Pulmonary artery endothelial cell (primary cell): ENCODE measurements around the gene PON1. TPM values are rescaled to one million over a fixed set of nuclear protein-coding genes. Genes with fewer than 3 reads are reported as not detected.

ENCODE experiments used
- DNase-seq: peaks from one replicate; pipeline ENCODE4 v3.0.0-alpha.2; 2011; ENCODE audit warnings: low read depth, low spot score
- total RNA-seq: library from RNA; depleted of rRNA; stranded (reverse); fragments of >200 nt; gene quantifications from 2 replicates; pipeline ENCODE4 v1.2.3, GENCODE V29; 2014

The PON1 gene
- total RNA-seq, 1 donor from 2014 or later = not detected

DNA sequence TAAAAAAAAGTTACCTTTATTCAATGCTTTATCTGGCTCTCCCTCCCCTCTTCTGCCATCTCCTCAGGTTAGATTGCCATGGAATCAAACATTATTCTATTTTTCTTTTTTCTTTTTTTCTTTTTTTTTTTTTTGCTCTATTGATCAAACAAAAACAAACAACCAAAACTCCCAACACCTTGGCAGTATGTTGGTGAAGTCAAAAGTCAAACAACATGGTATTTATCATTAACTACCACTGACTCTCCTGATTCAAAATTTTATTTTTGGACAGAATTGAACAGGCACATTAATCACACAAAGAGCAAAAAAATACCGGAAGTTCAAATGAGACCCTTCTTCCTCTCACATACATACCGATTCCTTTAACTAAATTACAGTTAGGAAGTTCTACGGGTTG is 6.4 kb downstream of the PON1 start:
- DNase-seq = no peak

DNA sequence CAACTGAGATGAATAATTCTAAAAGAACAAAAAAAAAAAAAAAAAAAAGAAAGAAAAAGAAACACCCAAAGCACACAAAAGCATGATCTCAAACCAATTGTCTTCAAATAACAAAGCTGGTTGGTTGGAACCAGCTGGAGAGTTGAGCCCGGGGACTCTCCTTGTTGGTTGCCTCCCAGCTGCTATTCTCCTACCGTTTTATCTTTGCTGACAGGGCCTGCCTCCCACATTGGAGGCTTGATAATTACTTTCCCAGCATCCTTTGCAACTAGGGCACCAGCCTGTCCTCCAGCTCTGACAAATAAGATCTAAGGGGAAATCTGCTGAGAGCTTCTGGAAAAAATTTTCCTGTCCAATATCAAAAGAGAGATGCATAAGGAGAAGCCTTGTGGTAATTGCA is 6.8 kb downstream of the PON1 start:
- no peak for DNase-seq

DNA sequence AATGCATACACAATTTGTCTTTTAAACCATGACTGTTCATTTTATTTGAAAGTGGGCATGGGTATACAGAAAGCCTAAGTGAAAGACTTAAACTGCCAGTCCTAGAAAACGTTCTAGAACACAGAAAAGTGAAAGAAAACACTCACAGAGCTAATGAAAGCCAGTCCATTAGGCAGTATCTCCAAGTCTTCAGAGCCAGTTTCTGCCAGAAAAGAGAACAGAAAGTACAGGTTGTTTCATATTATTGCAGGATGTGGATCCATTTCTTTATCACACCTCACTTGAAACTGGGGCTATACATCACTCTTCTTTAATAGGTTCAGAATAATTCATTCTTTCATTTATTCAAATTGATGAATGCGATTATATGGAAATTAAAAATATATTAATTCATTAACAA is 7.7 kb downstream of the PON1 start:
- DNase-seq = no peak

DNA sequence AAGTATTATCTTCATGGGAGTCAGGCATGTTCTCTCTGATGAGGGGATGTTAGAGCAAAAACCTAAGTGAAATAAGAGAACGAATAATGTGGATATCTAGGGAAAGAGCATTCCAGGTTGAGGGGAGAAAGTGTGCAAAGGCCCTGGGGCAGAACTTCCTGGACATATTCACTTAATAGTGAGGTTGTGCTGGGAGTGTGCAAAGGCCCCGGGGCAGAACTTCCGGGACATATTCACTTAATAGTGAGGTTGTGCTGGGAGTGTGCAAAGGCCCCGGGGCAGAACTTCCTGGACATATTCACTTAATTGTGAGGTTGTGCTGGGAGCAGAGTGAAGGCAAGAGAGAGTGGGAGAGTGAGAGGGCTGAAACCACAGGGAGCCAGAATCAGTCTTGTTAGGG is 11.8 kb downstream of the PON1 start:
- DNase-seq = no peak

DNA sequence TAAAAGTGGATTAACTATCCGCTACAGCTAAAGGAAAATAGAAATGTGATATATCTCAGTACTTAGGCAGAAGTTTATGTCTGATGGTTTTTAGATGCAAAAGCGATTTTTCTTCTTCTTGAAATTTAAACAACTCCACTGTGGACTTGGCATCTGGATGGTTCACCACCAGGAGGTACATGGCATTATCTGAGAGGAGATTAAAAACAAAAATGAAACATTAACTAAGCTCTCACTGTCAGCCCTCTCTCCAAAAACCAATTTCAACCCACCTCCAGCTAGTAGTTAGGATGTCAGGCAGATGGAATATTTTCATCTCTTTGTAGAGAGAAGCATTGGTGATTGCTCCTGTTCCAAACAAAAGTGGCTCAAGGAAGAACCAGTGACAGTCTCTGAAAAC is 12.9 kb downstream of the PON1 start:
- DNase-seq = no peak

DNA sequence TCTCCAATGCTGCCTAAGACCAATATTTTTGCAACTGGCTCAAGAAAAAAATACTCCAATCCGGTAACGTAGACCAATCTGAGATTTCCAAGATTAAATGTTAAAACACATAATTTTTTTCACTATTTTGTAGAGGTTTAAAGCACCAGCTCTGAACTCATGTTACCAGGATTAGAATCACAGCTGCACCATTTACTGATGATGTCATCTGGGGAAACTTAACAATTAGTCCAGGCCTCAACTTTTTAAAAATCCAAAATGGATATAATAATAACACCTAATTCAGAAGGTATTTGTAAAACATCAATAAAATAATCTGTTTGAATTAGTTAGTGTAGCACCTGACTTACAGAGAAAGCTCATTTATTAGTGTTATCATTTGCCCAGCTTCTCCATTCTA is 14.4 kb downstream of the PON1 start:
- DNase-seq = no peak

DNA sequence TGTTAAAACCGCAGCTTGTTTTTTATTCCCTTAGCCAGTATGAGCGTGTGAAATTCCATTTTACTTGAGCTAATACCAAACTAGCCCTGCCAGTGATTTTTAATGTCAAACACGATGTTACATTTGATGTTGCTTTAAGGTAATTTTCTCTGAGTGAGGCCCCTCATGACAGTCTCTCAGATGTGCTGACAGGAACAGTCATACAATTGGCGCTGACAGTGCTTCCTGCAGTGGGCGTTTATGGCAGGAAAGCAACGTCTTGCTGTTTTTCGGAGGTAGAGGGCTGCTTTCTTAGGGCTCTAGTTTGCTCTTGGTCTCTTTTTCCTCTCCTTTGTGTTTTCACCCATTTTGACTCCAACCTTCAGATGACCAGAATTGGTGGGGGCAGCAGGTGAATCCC is 19.3 kb downstream of the PON1 start:
- DNase-seq = no peak

DNA sequence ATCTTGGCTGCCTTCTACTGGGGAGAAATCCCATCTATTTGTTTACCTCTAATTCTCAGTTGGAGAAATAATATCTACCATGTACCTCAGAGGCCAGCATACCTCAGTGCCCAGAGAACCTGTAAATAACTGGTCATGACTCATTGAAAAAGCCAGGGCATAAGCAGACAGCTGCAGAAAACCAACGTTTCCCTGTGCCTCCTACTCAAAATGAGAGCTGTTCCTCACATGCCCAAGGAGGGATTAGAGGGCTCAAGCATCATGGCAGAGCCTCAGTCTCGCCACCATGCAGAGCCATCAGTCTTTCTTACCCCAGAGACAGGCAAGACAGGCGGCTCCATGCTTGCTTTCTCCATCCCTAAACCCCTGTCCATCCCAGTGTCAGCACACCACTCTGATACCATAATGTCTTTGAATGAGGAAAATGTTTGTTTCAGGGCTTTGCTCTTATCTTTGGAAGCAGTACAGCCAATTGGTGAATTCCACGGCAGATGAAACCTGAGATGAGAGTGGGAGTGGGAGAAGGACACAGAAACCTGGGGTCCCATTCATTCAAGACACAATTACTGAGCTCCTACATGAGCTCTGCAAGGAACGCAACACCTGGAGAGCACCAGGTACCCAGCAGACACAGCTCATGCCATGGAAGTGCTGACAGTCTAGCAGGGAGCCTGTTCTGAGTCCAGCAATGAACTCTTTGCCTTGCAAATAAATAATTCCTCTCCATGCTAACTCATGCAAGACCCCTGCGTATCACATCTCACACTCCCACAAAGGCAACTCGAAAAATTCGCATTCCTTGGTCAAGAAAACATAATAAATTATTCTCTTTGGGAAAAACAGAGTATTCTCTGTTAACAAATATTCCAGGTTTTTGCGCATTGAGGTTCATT is 21.1 kb downstream of the PON1 start:
- no peak for DNase-seq

DNA sequence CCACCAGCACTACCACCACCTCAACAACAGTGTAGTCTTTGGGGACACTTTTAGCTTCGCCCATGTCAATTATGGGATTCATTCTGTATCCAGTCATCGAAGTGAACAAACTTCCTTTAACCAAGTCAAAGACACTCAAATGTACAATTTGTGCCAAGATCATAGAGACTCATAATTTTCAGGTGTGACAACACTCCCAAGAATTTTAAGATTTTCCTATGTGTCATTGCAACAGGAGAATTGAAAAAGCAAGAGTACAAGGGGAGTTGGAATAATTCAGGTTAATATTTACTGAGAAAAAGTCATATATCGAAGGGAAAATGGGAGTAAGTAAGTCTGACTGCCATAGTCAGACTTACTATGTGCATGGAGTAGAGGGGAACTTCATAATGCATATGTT is 26.2 kb downstream of the PON1 start:
- DNase-seq = no peak

DNA sequence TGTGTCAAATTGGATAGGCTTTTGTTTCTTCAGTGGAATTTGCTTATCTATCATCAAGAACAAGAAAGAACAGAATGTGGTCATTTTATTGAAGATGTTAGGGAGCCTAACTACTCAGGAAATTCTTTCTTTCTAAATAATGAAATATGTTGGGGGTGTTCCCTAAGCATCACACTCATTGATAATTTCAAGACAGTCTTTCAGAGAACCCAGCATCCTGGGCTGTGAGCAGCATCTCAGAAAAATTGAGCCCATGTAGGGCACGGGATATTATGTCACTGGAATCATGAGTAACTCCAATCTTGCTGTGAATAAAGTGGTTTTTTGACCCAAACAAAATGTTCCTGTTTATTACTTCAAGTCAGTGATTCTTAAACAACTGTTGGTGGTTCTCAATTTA is 27.3 kb downstream of the PON1 start:
- DNase-seq = no peak

DNA sequence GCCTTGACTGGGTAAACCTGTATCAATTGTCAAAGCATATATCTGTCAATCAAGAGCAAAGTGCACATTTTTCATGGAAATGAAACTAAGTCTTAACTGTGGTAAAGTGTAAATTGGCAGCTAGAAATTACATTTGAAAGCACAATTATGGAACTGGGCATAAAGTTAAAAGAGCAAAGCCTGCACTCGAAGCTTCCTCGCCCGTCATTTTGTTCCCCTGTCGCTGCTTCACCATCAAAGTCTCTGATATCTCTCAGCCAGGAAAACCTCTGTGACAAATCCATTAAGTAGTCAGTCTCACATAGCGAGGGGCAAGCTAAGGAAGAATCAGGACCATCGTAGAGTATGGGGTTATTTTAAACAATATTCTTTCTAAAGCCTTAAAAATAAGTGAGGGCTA is 27.9 kb downstream of the PON1 start:
- no peak for DNase-seq

DNA sequence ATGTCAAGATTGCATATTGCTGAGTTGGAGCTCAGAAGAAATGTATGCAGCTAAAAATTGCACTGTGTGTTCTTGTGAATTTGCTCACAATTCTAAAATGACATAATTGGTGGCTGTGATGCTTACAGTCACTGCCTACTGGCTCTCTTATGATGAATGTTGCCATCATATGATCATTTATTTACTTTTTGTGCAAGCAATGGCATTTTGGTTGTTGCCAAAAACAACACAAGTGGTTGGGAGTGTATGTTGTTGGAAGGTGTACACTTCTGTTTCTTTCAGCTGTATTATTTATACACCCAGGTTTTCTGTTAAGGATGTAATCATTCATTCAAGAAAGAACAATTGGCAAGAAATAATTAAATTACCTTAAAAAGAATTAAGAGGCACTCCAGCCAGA is 28.9 kb downstream of the PON1 start:
- DNase-seq = no peak

DNA sequence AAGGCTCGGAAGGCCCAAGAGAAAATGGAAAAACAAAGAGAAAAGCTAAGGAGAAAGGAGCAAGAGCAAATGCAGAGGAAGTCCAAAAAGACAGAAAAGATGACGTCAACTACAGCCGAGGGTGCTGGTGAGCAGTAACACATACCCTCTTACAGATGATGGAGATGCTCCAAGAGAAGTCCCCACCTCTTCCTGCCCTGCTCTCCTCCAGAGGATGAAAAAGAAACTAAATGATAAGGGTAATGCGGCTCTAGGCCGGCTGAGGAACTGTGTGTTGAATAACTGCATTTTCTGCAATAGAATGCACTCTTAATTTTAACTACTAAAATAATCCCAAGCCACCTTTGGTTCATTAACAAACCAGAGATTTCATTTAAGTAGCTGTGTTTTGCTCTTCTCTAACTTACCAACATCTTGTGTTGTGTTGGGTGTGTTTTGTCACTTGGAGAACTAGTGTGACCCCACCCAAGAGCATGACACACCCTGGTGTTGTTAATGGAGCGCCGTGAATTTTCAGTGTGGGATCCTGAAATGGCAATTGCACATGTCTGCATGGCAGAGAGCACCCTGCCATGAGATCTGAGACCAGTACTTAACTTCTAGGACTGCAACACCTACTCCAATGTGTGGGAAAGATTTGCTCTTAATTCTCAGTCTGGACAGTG is 34.0 kb downstream of the PON1 start:
- DNase-seq = no peak

DNA sequence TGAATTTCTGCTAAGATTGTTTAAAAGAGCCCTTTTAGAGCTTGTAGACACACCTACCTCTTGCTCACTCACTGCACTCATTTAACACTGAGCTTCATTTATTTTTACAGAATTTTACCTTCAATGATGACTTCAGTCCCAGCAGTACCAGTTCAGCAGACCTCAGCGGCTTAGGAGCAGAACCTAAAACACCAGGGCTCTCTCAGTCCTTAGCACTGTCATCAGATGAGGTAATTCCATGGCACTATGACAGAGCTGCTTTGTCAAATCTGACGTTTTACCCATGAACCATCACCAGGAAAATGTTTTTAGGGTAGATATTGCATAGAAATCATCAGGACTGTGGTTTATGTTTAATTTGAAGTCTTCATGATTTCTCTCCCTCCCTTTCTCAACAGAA is 38.2 kb downstream of the PON1 start:
- DNase-seq = no peak

DNA sequence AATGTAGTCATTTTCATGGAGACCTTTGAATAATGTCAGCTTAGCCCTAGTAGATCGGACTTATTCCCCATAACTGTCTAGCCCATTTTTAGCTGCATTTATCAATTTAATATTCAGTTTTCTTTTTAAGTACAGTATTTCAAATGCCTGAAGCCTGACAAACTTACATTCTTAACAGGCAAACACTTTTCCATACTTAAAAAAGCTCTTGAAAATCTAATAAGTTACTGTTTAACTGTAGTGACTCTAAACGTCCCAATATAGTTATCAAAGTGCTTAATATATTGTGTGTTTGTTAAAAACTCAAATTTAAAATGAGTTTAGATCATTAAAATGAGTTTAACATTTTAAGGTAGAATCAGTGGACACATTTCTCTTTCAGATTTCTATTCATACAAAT is 44.9 kb downstream of the PON1 start:
- no peak for DNase-seq

DNA sequence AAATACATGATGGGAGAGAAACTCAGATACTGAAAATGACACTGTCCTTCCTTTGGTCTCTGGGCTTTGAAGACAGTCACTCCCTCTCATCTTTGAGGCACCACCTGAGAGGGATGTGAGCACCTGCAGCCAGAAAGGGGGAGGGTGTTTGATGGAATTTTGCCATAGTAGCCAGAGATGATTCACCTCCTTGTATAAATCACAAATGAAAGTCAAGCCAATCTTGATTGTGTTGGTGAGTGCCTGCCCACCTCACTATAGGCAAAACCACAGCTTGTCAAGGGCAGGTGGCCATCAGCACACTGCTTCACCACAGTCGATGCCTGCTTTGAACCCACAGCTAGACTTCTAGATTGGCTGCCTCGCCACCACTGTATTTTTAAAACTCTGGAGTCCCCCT is 48.2 kb downstream of the PON1 start:
- DNase-seq = no peak

DNA sequence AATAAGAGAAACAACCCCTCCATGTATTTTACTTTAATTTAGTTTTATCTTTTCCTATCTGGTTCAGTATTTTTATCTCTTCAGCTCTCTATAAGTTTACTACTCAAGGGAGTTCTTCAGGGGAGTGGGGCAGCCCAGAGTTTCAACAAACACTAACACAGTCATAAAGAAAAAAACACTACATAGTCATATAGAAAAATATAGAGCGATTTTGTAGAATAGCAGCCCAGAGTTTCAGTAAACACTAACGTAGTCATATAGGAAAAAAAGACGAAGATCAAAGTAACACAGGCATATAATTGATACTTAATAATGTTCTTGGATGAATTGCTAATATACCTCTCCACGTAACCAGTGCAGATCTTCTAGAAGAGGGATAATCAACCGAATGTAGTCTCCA is 54.7 kb downstream of the PON1 start:
- DNase-seq = no peak

DNA sequence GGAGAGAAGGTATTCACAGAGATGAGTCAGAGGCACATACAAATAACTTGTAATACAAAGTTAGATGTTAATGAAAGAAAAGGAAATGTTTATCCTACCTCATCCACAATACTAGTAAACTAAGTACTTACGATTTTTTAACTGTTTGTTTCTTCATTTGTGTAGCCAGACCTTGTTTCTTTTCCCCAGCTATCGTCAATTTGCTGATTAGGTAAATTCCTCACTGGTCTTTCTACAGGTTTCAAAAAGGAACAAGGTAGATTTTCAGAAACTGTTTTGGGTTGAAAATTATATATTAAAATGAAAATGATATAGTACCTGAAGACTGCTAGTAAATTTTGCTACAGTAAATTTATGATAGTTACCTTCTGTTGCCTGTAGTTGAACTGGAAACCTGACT is 56.6 kb downstream of the PON1 start:
- no peak for DNase-seq

DNA sequence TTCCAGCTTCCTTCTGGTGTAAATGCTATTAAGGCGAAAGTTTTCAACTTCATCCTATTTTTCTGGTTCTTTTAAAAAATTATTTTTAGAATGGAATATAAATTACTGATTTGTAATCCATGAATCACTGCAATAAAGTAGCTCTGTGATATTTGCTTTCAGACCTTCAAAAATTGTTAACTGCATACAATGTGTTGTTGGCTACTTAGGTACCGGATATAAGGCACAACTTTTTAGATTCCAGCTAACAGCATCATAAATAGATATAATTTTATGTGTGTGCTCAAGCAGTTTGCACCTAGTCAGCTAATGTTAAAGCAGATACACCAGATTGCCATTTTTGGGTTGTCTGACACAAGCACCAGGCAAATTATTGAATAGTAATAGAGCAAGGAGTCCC is 58.7 kb downstream of the PON1 start:
- no peak for DNase-seq

DNA sequence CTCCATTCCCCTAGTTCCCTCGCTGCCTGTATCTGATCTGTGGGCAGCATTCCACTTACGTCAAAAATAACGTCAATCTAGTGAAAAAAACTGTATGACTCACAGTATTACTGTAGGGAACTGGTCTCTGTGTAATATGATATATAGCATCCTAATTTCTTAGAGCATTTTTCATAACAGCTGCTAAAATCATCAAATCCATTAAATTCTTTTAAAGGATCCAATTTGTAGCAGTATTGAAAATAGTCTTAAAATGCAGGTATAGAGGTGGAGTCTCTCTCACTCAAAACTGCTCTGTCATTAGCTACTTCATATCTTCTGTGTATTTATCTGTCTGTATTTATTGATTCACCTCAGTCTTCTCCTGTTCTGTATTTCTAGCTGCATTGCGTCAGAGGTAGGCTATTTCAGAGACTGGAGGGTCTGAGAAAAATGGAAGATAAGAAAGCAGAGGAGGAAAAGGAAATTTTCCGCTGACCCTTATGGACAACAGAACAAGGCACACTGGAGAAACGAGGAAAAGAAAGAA is 59.9 kb downstream of the PON1 start:
- no peak for DNase-seq

DNA sequence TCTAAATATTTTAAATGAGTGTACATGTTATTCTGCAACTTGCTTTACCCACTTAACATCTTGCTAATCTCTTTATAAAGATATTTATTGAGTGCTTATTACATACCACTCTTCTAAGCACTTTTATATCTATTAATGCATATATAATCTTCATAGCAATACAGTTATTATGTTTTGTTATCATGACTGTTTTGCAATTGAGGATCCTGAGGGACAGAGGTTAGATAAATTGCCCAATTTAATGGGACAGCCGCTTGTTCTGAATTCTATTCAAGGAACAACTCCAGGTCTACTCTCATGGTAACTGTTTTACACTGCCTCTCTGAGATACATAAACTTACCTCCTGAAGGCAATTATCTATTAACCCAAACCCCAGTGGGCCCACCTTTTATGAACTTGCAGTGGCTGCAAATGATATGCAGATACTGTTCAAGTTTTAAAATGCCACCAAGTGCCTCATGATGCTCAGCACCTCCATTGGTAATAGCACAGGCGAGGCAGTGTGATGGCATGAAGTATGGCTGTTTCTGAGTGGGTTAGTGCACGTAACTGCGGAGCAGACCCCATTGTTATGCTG is 60.5 kb downstream of the PON1 start:
- no peak for DNase-seq

DNA sequence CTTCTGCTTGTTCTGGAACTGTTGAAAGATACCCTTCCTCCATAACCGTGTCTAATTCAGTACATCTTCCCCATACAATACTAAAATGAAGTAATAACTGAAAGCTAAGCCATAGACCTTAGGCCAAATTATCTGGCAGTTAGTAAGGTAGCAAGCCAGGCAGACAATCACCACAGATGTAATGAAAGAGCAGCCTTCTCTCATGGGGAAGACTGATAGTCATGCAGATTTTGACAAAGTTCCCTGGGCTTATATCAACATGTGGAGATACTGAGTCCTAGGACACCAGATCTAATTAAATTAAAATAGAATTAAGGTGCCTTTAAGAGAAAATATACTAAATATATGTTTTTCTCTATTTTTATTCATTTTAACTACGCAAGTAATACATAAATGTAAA is 61.5 kb downstream of the PON1 start:
- no peak for DNase-seq
